Keratinocyte (primary cell): ENCODE data around the gene CHPT1. TPM values are rescaled to one million over a fixed set of nuclear protein-coding genes. Genes with fewer than 3 reads are reported as not detected.

ENCODE experiments used
- DNase-seq: peaks from one replicate; pipeline ENCODE4 v3.0.0-alpha.2; 2011; ENCODE audit warnings: low read depth, missing footprints, low spot score
- FAIRE-seq: peaks from 2 replicates; lab custom pipeline; 2011; peaks lifted over from hg19 to GRCh38; lab: Jason Lieb, UNC
- H2AFZ ChIP-seq: 2 replicates; pipeline ENCODE4 v1.6.0; 2012; ENCODE audit warnings: low read length, control low read depth, inconsistent platforms; ENCODE audit not compliant: control insufficient read depth
- H3K27ac ChIP-seq: 2 replicates; pipeline ENCODE4 v1.5.1; 2011; ENCODE audit warnings: low read length; ENCODE audit not compliant: control insufficient read depth, insufficient read depth
- H3K27me3 ChIP-seq: 3 replicates; pipeline ENCODE4 v1.6.0; 2011; ENCODE audit warnings: low read length; ENCODE audit not compliant: control insufficient read depth, insufficient read depth; ENCODE audit errors: extremely low read depth
- H3K36me3 ChIP-seq, 2 experiments: 2 replicates in 1 of 2; 3 replicates in 1 of 2; pipeline ENCODE4 v1.5.1; 2011; ENCODE audit warnings: low read length in 2 of 2, mild to moderate bottlenecking in 1 of 2; ENCODE audit not compliant: control insufficient read depth in 2 of 2, insufficient read depth in 2 of 2; ENCODE audit errors: extremely low read depth in 1 of 2
- H3K4me1 ChIP-seq: 3 replicates; pipeline ENCODE4 v1.5.1; 2011; ENCODE audit warnings: low read length; ENCODE audit not compliant: control insufficient read depth, insufficient read depth; ENCODE audit errors: extremely low read depth
- H3K4me2 ChIP-seq: 3 replicates; pipeline ENCODE4 v1.6.0; 2011; ENCODE audit warnings: low read depth, low read length; ENCODE audit not compliant: control insufficient read depth, insufficient read depth; ENCODE audit errors: extremely low read depth
- H3K4me3 ChIP-seq, 3 experiments: fragments of 200-600 bp in 1 of 3; sonication (generic) in 1 of 3; 2 replicates in 2 of 3; 3 replicates in 1 of 3; pipeline ENCODE4 v1.5.1; 2011 to 2016; ENCODE audit warnings: low read length in 3 of 3, mild to moderate bottlenecking in 3 of 3, control low read depth in 2 of 3, inconsistent platforms in 1 of 3, low read depth in 1 of 3, mixed read lengths in 1 of 3, mixed run types in 1 of 3, moderate library complexity in 1 of 3; ENCODE audit not compliant: control insufficient read depth in 2 of 3, insufficient read depth in 2 of 3; ENCODE audit errors: extremely low read depth in 1 of 3
- H3K79me2 ChIP-seq: 2 replicates; pipeline ENCODE4 v1.6.0; 2012; ENCODE audit warnings: low read length; ENCODE audit not compliant: control insufficient read depth, insufficient read depth
- H3K9ac ChIP-seq: 3 replicates; pipeline ENCODE4 v1.6.0; 2011; ENCODE audit warnings: low read length; ENCODE audit not compliant: control insufficient read depth, insufficient read depth; ENCODE audit errors: extremely low read depth
- H3K9me1 ChIP-seq: 3 replicates; pipeline ENCODE4 v1.6.0; 2011; ENCODE audit warnings: low read length; ENCODE audit not compliant: control insufficient read depth, insufficient read depth; ENCODE audit errors: extremely low read depth
- H3K9me3 ChIP-seq: 2 replicates; pipeline ENCODE4 v1.5.1; 2012; ENCODE audit warnings: low read depth, low read length; ENCODE audit not compliant: control insufficient read depth
- H4K20me1 ChIP-seq: 3 replicates; pipeline ENCODE4 v1.6.0; 2011; ENCODE audit warnings: low read length; ENCODE audit not compliant: control insufficient read depth, insufficient read depth; ENCODE audit errors: extremely low read depth
- EZH2 ChIP-seq: IDR thresholded peaks from one replicate; pipeline ENCODE4 v1.6.1; 2012; ENCODE audit warnings: inconsistent platforms, mild to moderate bottlenecking, low read length, moderate library complexity
- dilution Hi-C: fragments of 300-500 bp; cut with MboI; formaldehyde crosslinking; loops from one replicate; pipeline ENCODE4 v1.7.0; 2020; ENCODE audit warnings: low sequenced_read_pairs; ENCODE audit not compliant: extremely low pct_ligation_motif_present
- polyA plus RNA-seq, 5 experiments: library from polyadenylated mRNA; depleted of rRNA in 3 of 5; stranded (reverse) in 3 of 5; stranded (forward) in 1 of 5; unstranded in 1 of 5; fragments of >200 nt; gene quantifications; 1 replicate in 1 of 5; 2 replicates in 3 of 5; 3 replicates in 1 of 5; pipeline versions ENCODE4 v1.2.1 to v1.2.3, GENCODE V29; 2011 to 2012; ENCODE audit warnings: missing spikeins in 2 of 5, low read depth in 1 of 5, low replicate concordance in 1 of 5
- small RNA-seq, 3 experiments: library from RNA; depleted of rRNA; stranded (forward); fragments of <200 nt; gene quantifications; one replicate each; pipeline ENCODE3, GENCODE V24; 2012; ENCODE audit warnings: low read depth in 3 of 3, low replicate concordance in 1 of 3; ENCODE audit not compliant: insufficient read length in 3 of 3
- TF ChIP-seq, protein P1 (sequence below), 3 experiments: IDR thresholded peaks in 1 of 3; conservative IDR thresholded peaks in 1 of 3; optimal IDR thresholded peaks in 1 of 3; 2 replicates in 2 of 3; 3 replicates in 1 of 3; pipeline versions ENCODE3 to v1.5.1; 2011; ENCODE audit warnings: low read length in 3 of 3, mild to moderate bottlenecking in 3 of 3, moderate library complexity in 2 of 3, control low read depth in 1 of 3, inconsistent platforms in 1 of 3; ENCODE audit not compliant: insufficient read depth in 2 of 3; ENCODE audit errors: extremely low read depth in 1 of 3

The CHPT1 gene
- polyA plus RNA-seq, 1 donor (not counting 4 experiments of a cell fraction or from before 2014, with no cell fraction given), result 12.7 TPM

DNA sequence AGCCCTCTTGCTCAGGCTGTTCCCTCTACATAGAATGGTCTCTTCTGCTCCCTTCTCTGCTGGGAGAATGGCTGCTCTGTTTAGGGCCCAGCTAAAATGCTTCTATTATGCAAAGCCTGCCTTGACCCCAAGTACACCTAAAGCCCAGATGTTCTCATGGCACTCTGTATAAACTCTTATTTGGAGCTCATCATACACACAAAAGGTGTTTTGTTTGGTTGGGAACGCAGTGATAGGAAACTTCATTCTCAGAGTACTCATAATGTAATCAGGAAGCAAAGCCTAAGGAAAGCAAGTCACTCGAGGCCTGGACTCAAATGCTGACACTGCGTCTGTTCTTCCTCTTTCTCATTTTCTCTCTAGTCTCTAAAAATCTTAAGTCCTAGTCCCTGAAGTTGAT lies 80.0 kb downstream of the CHPT1 start:
- Histone ChIP-seq H3K4me2 (no peak overlapping the region), H3K9ac (no peak overlapping the region), H3K9me1 (no peaks in the 10 kb centered on the region), H3K4me1 (no peaks in the 10 kb centered on the region), H3K36me3 (peaks cover 4% of the 10 kb centered on the region in 2 experiments), H2AFZ (no peak overlapping the region), H3K9me3 (no peaks in the 10 kb centered on the region), H3K27me3 (no peaks in the 10 kb centered on the region), H3K79me2 (no peaks in the 10 kb centered on the region), H3K27ac (no peak overlapping the region), H4K20me1 (no peaks in the 10 kb centered on the region), H3K4me3 (no peak overlapping the region)
- TF ChIP-seq EZH2, result no peak
- TF ChIP-seq, protein P1, sequence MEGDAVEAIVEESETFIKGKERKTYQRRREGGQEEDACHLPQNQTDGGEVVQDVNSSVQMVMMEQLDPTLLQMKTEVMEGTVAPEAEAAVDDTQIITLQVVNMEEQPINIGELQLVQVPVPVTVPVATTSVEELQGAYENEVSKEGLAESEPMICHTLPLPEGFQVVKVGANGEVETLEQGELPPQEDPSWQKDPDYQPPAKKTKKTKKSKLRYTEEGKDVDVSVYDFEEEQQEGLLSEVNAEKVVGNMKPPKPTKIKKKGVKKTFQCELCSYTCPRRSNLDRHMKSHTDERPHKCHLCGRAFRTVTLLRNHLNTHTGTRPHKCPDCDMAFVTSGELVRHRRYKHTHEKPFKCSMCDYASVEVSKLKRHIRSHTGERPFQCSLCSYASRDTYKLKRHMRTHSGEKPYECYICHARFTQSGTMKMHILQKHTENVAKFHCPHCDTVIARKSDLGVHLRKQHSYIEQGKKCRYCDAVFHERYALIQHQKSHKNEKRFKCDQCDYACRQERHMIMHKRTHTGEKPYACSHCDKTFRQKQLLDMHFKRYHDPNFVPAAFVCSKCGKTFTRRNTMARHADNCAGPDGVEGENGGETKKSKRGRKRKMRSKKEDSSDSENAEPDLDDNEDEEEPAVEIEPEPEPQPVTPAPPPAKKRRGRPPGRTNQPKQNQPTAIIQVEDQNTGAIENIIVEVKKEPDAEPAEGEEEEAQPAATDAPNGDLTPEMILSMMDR (optimal IDR thresholded peaks at IDR 0.05 in 1 of 3, IDR thresholded peaks at IDR 0.05 in 1 of 3, conservative IDR thresholded peaks at IDR 0.05 in 1 of 3; ENCODE audit: extremely low read depth in 1 of 3, insufficient read depth in 2 of 3, low read length in 3 of 3), result no peak
- FAIRE-seq (no peak), DNase-seq (no peak)
- dilution Hi-C loops, result no loop called here

GRCh38 chr12:101777978-101778377 lies 80.5 kb downstream of the CHPT1 start:
- H3K79me2 ChIP-seq, result no peaks in the 10 kb centered on the region
- H3K9me1 ChIP-seq, result no peaks in the 10 kb centered on the region

More at GRCh38 chr12:101777978-101778377, 80.5 kb downstream of the CHPT1 start:
- H3K4me3 ChIP-seq, result no peak overlapping the region
- H3K27me3 ChIP-seq, result no peaks in the 10 kb centered on the region
- H3K27ac ChIP-seq, result no peak overlapping the region
- no peak for FAIRE-seq
- H2AFZ ChIP-seq, result no peak overlapping the region
- no peak for DNase-seq
- dilution Hi-C loops, result no loop called here
- no peak overlapping the region for H3K9ac ChIP-seq
- no peaks in the 10 kb centered on the region for H3K9me3 ChIP-seq
- TF ChIP-seq, protein P1 (optimal IDR thresholded peaks at IDR 0.05 in 1 of 3, IDR thresholded peaks at IDR 0.05 in 1 of 3, conservative IDR thresholded peaks at IDR 0.05 in 1 of 3; ENCODE audit: extremely low read depth in 1 of 3, insufficient read depth in 2 of 3, low read length in 3 of 3), result no peak
- no peak for TF ChIP-seq EZH2
- H3K4me2 ChIP-seq, result no peak overlapping the region
- H3K36me3 ChIP-seq, result peaks cover 4% of the 10 kb centered on the region in 2 experiments
- no peaks in the 10 kb centered on the region for H4K20me1 ChIP-seq
- H3K4me1 ChIP-seq, result no peaks in the 10 kb centered on the region

Small RNAs within 50 kb of the gene (small RNA-seq; reads per million reads assigned to genes)
- gene RNU6-101P (0 reads per million in 3 experiments), gene RNY1P16 (0 reads per million in 3 experiments)

Other genes starting within 250 kb of the CHPT1 start
- not detected in 3 replicates for gene SPIC, start 222.3 kb upstream of the CHPT1 start, polyA plus RNA-seq
- gene MYBPC1, start 102.7 kb upstream of the CHPT1 start, polyA plus RNA-seq, result not detected in 3 replicates
- gene SYCP3, start 41.8 kb downstream of the CHPT1 start, polyA plus RNA-seq, result 0.09 to 0.16 TPM (median 0.13 TPM) in 3 replicates
- gene GNPTAB, start 133.3 kb downstream of the CHPT1 start, polyA plus RNA-seq, result 30.4 to 35.7 TPM (median 33.0 TPM) in 3 replicates
- gene DRAM1, start 179.9 kb downstream of the CHPT1 start, polyA plus RNA-seq, result 20.8 to 21.7 TPM (median 20.9 TPM) in 3 replicates